ENCODE results near the gene VPS26C. TPM values are rescaled to one million over a fixed set of nuclear protein-coding genes. Genes with fewer than 3 reads are reported as not detected.

Gene VPS26C
- total and polyA plus RNA-seq, 2 of the 8 experiments (the other 6 are each of a cell fraction or from before 2014, with no cell fraction given) = 43.5 to 71.6 TPM

DNA sequence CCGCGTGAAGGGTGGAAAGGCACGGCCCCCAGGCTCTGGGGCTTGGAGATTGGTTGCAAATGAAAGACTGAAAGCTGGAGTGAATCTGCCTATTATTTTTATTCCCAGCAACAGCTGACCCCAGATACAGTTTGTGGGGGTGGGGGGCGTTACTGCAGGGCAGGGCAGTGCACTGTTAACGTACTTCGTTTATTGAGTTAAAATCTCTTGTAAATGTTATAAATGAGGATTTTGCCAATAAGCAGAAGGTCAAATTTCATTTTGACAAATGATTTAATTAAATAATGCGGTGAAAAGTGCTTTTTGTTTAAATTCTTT is 1.0 kb upstream of the VPS26C start (continued):
- TF ChIP-seq, protein P1, sequence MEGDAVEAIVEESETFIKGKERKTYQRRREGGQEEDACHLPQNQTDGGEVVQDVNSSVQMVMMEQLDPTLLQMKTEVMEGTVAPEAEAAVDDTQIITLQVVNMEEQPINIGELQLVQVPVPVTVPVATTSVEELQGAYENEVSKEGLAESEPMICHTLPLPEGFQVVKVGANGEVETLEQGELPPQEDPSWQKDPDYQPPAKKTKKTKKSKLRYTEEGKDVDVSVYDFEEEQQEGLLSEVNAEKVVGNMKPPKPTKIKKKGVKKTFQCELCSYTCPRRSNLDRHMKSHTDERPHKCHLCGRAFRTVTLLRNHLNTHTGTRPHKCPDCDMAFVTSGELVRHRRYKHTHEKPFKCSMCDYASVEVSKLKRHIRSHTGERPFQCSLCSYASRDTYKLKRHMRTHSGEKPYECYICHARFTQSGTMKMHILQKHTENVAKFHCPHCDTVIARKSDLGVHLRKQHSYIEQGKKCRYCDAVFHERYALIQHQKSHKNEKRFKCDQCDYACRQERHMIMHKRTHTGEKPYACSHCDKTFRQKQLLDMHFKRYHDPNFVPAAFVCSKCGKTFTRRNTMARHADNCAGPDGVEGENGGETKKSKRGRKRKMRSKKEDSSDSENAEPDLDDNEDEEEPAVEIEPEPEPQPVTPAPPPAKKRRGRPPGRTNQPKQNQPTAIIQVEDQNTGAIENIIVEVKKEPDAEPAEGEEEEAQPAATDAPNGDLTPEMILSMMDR (IDR thresholded peaks at IDR 0.05; ENCODE audit: control extremely low read depth in 1 of 3, insufficient read depth in 1 of 3, low read depth in 1 of 3, low read length in 3 of 3) = no peak
- TF ChIP-seq TBP (IDR thresholded peaks at IDR 0.05; ENCODE audit: low read depth, low read length) (peak; percentile 5; the same call in 1 of the 2 replicates), E2F6 (IDR thresholded peaks at IDR 0.05) (no peak), PHF8 (conservative IDR thresholded peaks at IDR 0.05; ENCODE audit: low read depth, low read length) (no peak), SUZ12 (IDR thresholded peaks at IDR 0.05; ENCODE audit: low read length) (no peak), RXRA (IDR thresholded peaks at IDR 0.05; ENCODE audit: insufficient read depth, low read depth, low read length) (no peak), RFX5 (IDR thresholded peaks at IDR 0.05; ENCODE audit: borderline replicate concordance, low read depth, low read length) (0 out of 2 replicates have a peak, but pooled peaks have one; percentile 46), KDM5A (IDR thresholded peaks at IDR 0.05; ENCODE audit: low read length) (no peak), CHD1 (IDR thresholded peaks at IDR 0.05; ENCODE audit: low read depth, low read length) (no peak), CBX8 (IDR thresholded peaks at IDR 0.05; ENCODE audit: borderline replicate concordance, low read depth, low read length) (no peak), USF2 (IDR thresholded peaks at IDR 0.05; ENCODE audit: low read length) (no peak), SP1 (IDR thresholded peaks at IDR 0.05; ENCODE audit: low read depth, low read length) (0 out of 2 replicates have a peak, but pooled peaks have one; percentile 8), TAF1 (IDR thresholded peaks at IDR 0.05; ENCODE audit: low read depth, low read length) (no peak), FOSL1 (IDR thresholded peaks at IDR 0.05; ENCODE audit: insufficient read depth, low read depth, low read length) (no peak), CEBPB (IDR thresholded peaks at IDR 0.05; ENCODE audit: low read depth, low read length) (no peak), MAFK (IDR thresholded peaks at IDR 0.05; ENCODE audit: low read depth, low read length) (no peak), RAD21 (IDR thresholded peaks at IDR 0.05 in 1 of 2, conservative IDR thresholded peaks at IDR 0.05 in 1 of 2; ENCODE audit: low read depth in 2 of 2, low read length in 2 of 2) (0 out of 4 replicates have a peak, but pooled peaks of 1 of the 2 experiments have one; percentile 1), ASH2L (IDR thresholded peaks at IDR 0.05; ENCODE audit: low read length) (no peak), CREB1 (IDR thresholded peaks at IDR 0.05) (no peak)
- TF ChIP-seq, protein P2, sequence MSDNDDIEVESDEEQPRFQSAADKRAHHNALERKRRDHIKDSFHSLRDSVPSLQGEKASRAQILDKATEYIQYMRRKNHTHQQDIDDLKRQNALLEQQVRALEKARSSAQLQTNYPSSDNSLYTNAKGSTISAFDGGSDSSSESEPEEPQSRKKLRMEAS (IDR thresholded peaks at IDR 0.05) = no peak; the same call in 1 of the 2 replicates
